NT2/D1 (cell line): ENCODE results near the gene MTMR3.

Source experiments
- DNase-seq: peaks from one replicate; pipeline ENCODE4 v3.0.0-alpha.2; 2011; ENCODE audit warnings: low read depth, low spot score
- H3K27me3 ChIP-seq: 2 replicates; pipeline ENCODE4 v1.6.0; 2011; ENCODE audit warnings: mild to moderate bottlenecking; ENCODE audit not compliant: insufficient read length, insufficient read depth
- H3K36me3 ChIP-seq: 2 replicates; pipeline ENCODE4 v1.6.1; 2011; ENCODE audit warnings: mild to moderate bottlenecking, low read length, mixed read lengths; ENCODE audit not compliant: insufficient read depth, insufficient read length
- H3K4me1 ChIP-seq: 2 replicates; pipeline ENCODE4 v1.5.1; 2011; ENCODE audit not compliant: insufficient read depth, insufficient read length
- H3K4me3 ChIP-seq: 2 replicates; pipeline ENCODE4 v1.5.1; 2011; ENCODE audit warnings: low read depth; ENCODE audit not compliant: insufficient read length
- H3K9ac ChIP-seq: 2 replicates; pipeline ENCODE4 v1.6.0; 2011; ENCODE audit warnings: low read depth; ENCODE audit not compliant: insufficient read length
- H3K9me3 ChIP-seq: 2 replicates; pipeline ENCODE4 v1.5.1; 2011; ENCODE audit warnings: mild to moderate bottlenecking, low read length; ENCODE audit not compliant: insufficient read depth
- SUZ12 ChIP-seq: IDR thresholded peaks from 2 replicates; pipeline ENCODE4 v1.6.1; 2011; ENCODE audit not compliant: insufficient read length, insufficient read depth; ENCODE audit errors: extremely low read depth
- YY1 ChIP-seq: IDR thresholded peaks from 2 replicates; pipeline ENCODE4 v1.6.1; 2011; ENCODE audit not compliant: insufficient read length, insufficient read depth
- ZNF274 ChIP-seq: IDR thresholded peaks from 2 replicates; pipeline ENCODE4 v1.6.1; 2011; ENCODE audit warnings: mild to moderate bottlenecking, low read depth, low read length

Gene MTMR3

DNA sequence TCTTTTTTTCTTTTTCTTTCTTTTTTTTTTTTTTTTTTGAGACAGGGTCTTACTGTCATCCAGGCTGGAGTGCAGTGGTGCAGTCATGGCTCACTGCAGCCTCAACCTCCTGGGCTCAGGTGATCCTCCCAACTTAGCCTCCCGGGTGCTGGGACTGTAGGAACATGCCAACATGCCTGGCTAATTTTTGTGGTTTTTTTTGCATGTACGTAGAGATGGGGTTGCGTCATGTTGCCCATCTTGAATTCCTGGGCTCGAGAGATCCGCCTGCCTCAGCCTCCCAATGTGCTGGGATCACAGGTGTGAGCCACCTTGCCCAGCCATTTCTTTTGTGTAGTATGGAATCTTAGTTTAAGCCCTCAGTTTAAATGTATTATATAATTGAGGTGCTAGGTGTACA lies 20.4 kb downstream of the MTMR3 start:
- no peak for TF ChIP-seq SUZ12
- TF ChIP-seq ZNF274: no peak
- no peak for TF ChIP-seq YY1
- H3K9ac ChIP-seq: no peak overlapping the region
- DNase-seq: no peak
- H3K27me3 ChIP-seq: no peaks in the 10 kb centered on the region
- no peaks in the 10 kb centered on the region for H3K9me3 ChIP-seq
- no peaks in the 10 kb centered on the region for H3K4me1 ChIP-seq
- H3K36me3 ChIP-seq: no peaks in the 10 kb centered on the region
- H3K4me3 ChIP-seq: no peak overlapping the region

DNA sequence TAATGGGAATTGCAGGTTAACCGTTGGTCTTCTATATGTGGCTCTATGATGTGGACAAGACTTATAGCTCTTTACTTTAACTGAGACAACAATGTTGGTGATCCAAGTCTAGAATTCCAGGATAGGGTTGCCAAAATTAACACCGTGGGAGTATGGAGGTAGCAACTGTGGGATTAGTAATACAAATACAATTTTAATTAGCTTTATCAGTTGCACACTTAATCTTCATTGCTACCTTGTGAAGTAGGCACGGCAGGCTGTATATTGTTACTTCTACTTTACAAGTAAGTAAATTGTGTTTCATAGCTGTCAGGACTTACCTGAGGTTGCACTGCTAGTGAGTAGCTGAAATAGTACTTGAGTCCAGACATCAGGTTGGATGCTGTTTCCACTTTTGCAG lies 21.0 kb downstream of the MTMR3 start:
- Histone ChIP-seq H3K9me3 (no peaks in the 10 kb centered on the region), H3K36me3 (no peaks in the 10 kb centered on the region), H3K4me1 (no peaks in the 10 kb centered on the region), H3K9ac (no peak overlapping the region), H3K27me3 (no peaks in the 10 kb centered on the region), H3K4me3 (no peak overlapping the region)
- DNase-seq: no peak
- TF ChIP-seq YY1 (no peak), ZNF274 (no peak), SUZ12 (no peak)

DNA sequence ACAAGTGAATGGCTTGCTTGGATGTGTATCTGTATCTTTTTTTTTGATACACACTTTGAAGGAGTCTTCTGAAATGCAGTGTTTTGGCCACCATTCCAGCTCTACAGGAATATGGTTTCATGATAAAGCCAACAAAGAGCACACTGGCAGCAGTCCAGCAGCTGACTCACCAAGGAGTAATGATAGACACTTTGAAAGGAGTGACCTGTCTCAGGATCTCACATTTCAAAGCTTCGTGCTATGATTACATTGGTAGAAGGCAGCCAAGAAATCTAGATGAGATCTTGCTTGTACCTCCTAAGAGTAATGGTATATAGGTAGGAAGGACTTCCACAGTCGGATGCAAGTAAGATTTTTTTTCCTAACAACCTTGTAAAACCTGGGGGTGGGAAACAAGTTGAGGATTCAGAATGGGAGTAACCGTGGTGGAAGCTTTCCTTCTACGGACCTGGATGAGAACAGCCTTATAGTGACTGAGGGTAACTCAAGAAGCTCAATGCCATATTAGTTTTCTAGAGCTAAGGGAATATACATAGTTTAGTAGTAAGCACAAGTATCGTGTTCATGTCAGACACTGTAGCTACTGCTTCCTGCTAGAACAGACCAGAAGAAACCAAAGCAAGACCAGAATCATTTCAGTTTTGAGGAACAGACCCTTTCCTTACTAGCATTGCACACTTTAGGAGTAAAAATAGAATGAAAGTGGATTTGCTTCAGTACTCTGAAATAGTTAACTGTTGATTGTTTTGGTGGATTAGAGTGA lies 25.0 kb downstream of the MTMR3 start:
- H3K36me3 ChIP-seq: no peaks in the 10 kb centered on the region
- H3K27me3 ChIP-seq: no peaks in the 10 kb centered on the region
- no peak overlapping the region for H3K9ac ChIP-seq
- DNase-seq: no peak
- H3K4me1 ChIP-seq: no peaks in the 10 kb centered on the region
- no peak overlapping the region for H3K4me3 ChIP-seq
- no peaks in the 10 kb centered on the region for H3K9me3 ChIP-seq
- TF ChIP-seq SUZ12 (no peak), ZNF274 (no peak), YY1 (no peak)

DNA sequence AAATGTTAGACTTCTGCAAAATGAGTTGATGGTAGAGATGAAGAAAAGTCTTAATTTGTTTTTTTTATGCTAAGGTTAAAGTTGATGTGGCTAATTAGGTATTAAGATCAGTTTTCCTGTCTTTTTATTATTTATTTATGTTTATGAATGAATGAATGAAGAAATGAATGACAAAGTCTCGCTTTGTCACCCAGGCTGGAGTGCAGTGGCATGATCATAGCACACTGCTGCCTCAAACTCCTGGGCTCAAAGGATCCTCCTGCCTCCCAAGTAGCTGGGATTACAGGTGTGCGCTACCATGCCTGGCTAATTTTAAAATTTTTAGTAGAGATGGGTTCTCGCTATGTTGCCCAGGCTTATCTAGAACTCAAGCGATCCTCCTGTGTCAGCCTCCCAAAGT lies 29.2 kb downstream of the MTMR3 start:
- no peaks in the 10 kb centered on the region for H3K27me3 ChIP-seq
- no peaks in the 10 kb centered on the region for H3K4me1 ChIP-seq
- H3K9ac ChIP-seq: no peak overlapping the region
- no peaks in the 10 kb centered on the region for H3K9me3 ChIP-seq
- no peak overlapping the region for H3K4me3 ChIP-seq
- DNase-seq: no peak
- no peak for TF ChIP-seq YY1
- TF ChIP-seq SUZ12: no peak
- no peak for TF ChIP-seq ZNF274
- no peaks in the 10 kb centered on the region for H3K36me3 ChIP-seq

DNA sequence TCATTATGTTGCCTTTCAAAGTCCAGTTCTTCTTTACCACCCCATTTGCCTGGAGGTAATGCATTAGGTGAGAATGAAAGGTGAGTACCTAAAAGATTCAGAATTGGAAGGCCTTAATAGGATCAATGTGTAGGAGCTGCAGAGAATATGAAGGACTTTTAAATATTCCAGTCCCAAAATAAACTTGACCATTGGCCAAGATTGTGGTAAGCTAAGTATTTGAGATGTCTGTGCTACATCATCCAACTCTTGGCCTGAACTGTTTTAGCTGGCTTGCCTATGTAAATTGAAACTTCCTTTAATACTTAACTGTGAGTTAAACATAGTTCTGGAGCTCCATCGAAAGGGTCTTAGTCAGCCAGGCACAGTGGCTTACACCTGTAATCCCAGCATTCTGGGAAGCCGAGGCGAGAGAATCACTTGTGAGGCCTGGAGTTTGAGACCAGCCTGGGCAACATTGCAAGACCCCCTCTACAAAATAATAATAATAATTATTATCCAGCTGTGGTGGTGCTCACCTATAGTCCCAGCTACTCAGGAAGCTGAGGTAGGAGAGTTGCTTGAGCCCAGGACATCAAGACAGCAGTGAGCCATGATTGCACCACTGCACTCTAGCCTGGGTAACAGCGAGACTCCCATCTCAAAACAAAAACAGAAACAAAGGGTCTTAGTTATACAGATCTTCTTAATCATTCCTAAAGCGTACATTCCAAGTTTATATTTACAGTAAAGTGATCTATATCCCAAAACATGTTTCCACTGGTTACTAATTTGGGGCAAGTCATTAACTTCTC lies 29.8 kb downstream of the MTMR3 start:
- Histone ChIP-seq H3K4me3 (no peak overlapping the region), H3K9me3 (no peaks in the 10 kb centered on the region), H3K27me3 (no peaks in the 10 kb centered on the region), H3K4me1 (no peaks in the 10 kb centered on the region), H3K36me3 (no peaks in the 10 kb centered on the region), H3K9ac (no peak overlapping the region)
- TF ChIP-seq ZNF274 (no peak), SUZ12 (no peak), YY1 (no peak)
- no peak for DNase-seq

DNA sequence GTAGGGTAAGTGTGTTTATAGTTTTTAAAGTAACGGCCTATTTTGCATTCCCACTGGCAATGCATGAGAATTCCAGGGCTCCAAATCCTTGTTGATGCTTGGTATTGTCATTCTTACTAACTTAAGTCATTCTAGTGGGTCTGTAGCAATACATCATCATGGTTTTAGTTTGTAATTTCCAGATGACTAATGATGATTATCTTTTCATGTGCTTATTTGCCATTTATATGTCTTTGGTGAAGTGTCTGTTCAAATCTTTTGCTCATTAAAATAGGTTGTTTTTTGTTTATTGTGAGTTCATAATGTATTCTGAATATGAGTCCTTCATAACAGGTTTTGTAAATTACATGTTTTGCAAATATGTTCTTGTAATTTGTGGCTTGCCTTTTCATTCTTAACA lies 31.2 kb downstream of the MTMR3 start:
- Histone ChIP-seq H3K4me3 (no peak overlapping the region), H3K36me3 (no peaks in the 10 kb centered on the region), H3K27me3 (no peaks in the 10 kb centered on the region), H3K9ac (no peak overlapping the region), H3K4me1 (no peaks in the 10 kb centered on the region), H3K9me3 (no peaks in the 10 kb centered on the region)
- no peak for TF ChIP-seq ZNF274
- no peak for TF ChIP-seq YY1
- no peak for TF ChIP-seq SUZ12
- no peak for DNase-seq

DNA sequence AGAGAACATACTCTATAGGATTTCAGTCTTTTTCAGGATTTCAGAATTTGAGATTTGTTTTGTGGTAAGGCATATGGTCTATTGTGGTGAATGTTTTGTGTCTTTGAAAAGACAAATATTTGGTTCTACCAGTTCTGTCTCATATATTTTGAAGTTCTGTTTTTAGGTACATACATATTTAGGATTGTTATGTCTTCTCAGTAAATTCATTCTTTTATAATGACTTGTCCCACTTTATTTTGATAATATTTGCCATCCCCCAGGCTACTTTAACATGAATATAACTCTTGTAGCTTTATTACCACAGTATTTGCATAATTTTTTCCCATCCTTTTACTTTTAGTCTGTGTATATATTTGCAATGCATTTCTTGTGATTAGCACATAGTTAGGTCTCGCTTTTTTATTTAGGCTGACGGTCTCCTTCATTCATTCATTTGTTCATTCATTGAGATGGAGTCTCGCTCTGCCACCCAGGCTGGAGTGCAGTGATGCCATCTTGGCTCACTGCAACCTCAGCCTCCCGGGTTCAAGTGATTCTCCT lies 32.1 kb downstream of the MTMR3 start:
- H3K36me3 ChIP-seq: no peaks in the 10 kb centered on the region
- H3K9me3 ChIP-seq: no peaks in the 10 kb centered on the region
- H3K9ac ChIP-seq: no peak overlapping the region
- no peak overlapping the region for H3K4me3 ChIP-seq
- no peak for DNase-seq
- TF ChIP-seq ZNF274 (no peak), YY1 (no peak), SUZ12 (no peak)
- H3K4me1 ChIP-seq: no peaks in the 10 kb centered on the region
- H3K27me3 ChIP-seq: no peaks in the 10 kb centered on the region
